ENCODE data around the gene SLC28A1.

SLC28A1 gene

GRCh38 chr15:84883916-84884781 lies at the start of gene SLC28A1:
Gene SLC28A1 (plus strand): TSS chr15:84884662. CDS start chr15:84887761, 3,099 bp downstream.
- DNase-seq, result no peak

- DNase-seq, result no peak
These were observed 49.5 kb upstream of the SLC28A1 start for GRCh38 chr15:84834969-84835368.

GRCh38 chr15:84835661-84836337 lies 48.7 kb upstream of the SLC28A1 start:
- DNase-seq, result no peak

GRCh38 chr15:84836844-84837243 lies 47.6 kb upstream of the SLC28A1 start:
- no peak for DNase-seq

- no peak for DNase-seq
These were observed 44.7 kb upstream of the SLC28A1 start for GRCh38 chr15:84839714-84840113.

GRCh38 chr15:84840255-84840654 lies 44.2 kb upstream of the SLC28A1 start:
- no peak for DNase-seq

- no peak for DNase-seq
These were observed 43.6 kb upstream of the SLC28A1 start for GRCh38 chr15:84840741-84841429.

GRCh38 chr15:84842781-84843180 lies 41.7 kb upstream of the SLC28A1 start:
- no peak for DNase-seq

- no peak for DNase-seq
These were observed 39.5 kb upstream of the SLC28A1 start for GRCh38 chr15:84844964-84845363.

- DNase-seq, result peak; percentile 34
These were observed 38.8 kb upstream of the SLC28A1 start for GRCh38 chr15:84845631-84846030.

- no peak for DNase-seq
These were observed 38.2 kb upstream of the SLC28A1 start for GRCh38 chr15:84846269-84846668.

- DNase-seq, result no peak
These were observed 37.1 kb upstream of the SLC28A1 start for GRCh38 chr15:84847382-84847781.

GRCh38 chr15:84852212-84852611 lies 32.2 kb upstream of the SLC28A1 start:
- DNase-seq, result no peak

- DNase-seq, result no peak
These were observed 29.3 kb upstream of the SLC28A1 start for GRCh38 chr15:84855136-84855535.

- DNase-seq, result no peak
These were observed 28.7 kb upstream of the SLC28A1 start for GRCh38 chr15:84855765-84856164.

GRCh38 chr15:84856731-84857417 lies 27.6 kb upstream of the SLC28A1 start:
- no peak for DNase-seq

- no peak for DNase-seq
These were observed 27.0 kb upstream of the SLC28A1 start for GRCh38 chr15:84857418-84858004.

GRCh38 chr15:84858231-84858630 lies 26.2 kb upstream of the SLC28A1 start:
- no peak for DNase-seq

GRCh38 chr15:84859144-84859543 lies 25.3 kb upstream of the SLC28A1 start:
- no peak for DNase-seq

- DNase-seq, result no peak
These were observed 24.8 kb upstream of the SLC28A1 start for GRCh38 chr15:84859651-84860050.

- no peak for DNase-seq
These were observed 22.7 kb upstream of the SLC28A1 start for GRCh38 chr15:84861781-84862180.

GRCh38 chr15:84862214-84862975 lies 22.1 kb upstream of the SLC28A1 start:
- no peak for DNase-seq

Data from activated T-cell treated with anti-CD3 and anti-CD28 coated beads, Interleukin-2, amount 50 U/mL, for 1 hour (primary cell).